GM21381 (cell line): ENCODE measurements around the gene MGMT.

Source experiments
- ATAC-seq: cut with Tn5 transposase; IDR thresholded peaks from one replicate; pipeline ENCODE4 v1.9.1; 2021; ENCODE audit warnings: mild to moderate bottlenecking, moderate library complexity; ENCODE audit not compliant: unreplicated experiment

The MGMT gene

GRCh38 chr10:129450391-129450790, 16.6 kb upstream of the MGMT start:
- no peak for ATAC-seq

- no peak for ATAC-seq
Measured at GRCh38 chr10:129455625-129456024, 11.4 kb upstream of the MGMT start.

GRCh38 chr10:129459762-129460539, 7.1 kb upstream of the MGMT start:
- no peak for ATAC-seq

- no peak for ATAC-seq
Measured at GRCh38 chr10:129462257-129462795, 4.7 kb upstream of the MGMT start.

- ATAC-seq = no peak
Measured at GRCh38 chr10:129464251-129464650, 2.8 kb upstream of the MGMT start.

GRCh38 chr10:129465796-129466702, 992 bp upstream of the MGMT start:
- ATAC-seq = peak; percentile 5

GRCh38 chr10:129467359-129468064, 471 bp downstream of the MGMT start:
- ATAC-seq = peak; percentile 4

- no peak for ATAC-seq
Measured at GRCh38 chr10:129468187-129468586, 1.1 kb downstream of the MGMT start.

GRCh38 chr10:129470103-129470851, 3.2 kb downstream of the MGMT start:
- no peak for ATAC-seq

GRCh38 chr10:129471447-129472175, 4.6 kb downstream of the MGMT start:
- no peak for ATAC-seq

- ATAC-seq = no peak
Measured at GRCh38 chr10:129472696-129473555, 5.9 kb downstream of the MGMT start.

GRCh38 chr10:129474642-129475041, 7.6 kb downstream of the MGMT start:
- no peak for ATAC-seq

- ATAC-seq = no peak
Measured at GRCh38 chr10:129476431-129476830, 9.4 kb downstream of the MGMT start.

GRCh38 chr10:129477051-129477450, 10.0 kb downstream of the MGMT start:
- no peak for ATAC-seq

GRCh38 chr10:129481641-129482040, 14.6 kb downstream of the MGMT start:
- ATAC-seq = no peak

GRCh38 chr10:129483430-129484010, 16.5 kb downstream of the MGMT start:
- no peak for ATAC-seq

GRCh38 chr10:129486805-129487204, 19.8 kb downstream of the MGMT start:
- ATAC-seq = no peak

- no peak for ATAC-seq
Measured at GRCh38 chr10:129491123-129491734, 24.2 kb downstream of the MGMT start.
